Stimulated activated CD8-positive, alpha-beta memory T cell treated with anti-CD3 and anti-CD28 coated beads, Interleukin-2, amount 100 ng/mL, for 48 hours (primary cell): ENCODE data around the gene GOLGA8M.
"Not testable (repeated sequence)": the region's sequence is repeated elsewhere in the genome, so short reads cannot be mapped to it uniquely, and the experiment has no call there.

ENCODE experiments used
- DNase-seq, 2 donors: peaks; one replicate each; pipeline ENCODE4 v3.0.0-alpha.2; 2020; ENCODE audit warnings: low read depth in 2 of 2

Gene GOLGA8M

GRCh38 chr15:28660750-28661149, 51.5 kb downstream of the GOLGA8M start:
- not testable (repeated sequence) for DNase-seq

- DNase-seq = not testable (repeated sequence)
Measured at GRCh38 chr15:28656018-28656360, 56.2 kb downstream of the GOLGA8M start.

- DNase-seq = not testable (repeated sequence)
Measured at GRCh38 chr15:28655329-28656017, 56.7 kb downstream of the GOLGA8M start.

GRCh38 chr15:28654194-28654593, 58.0 kb downstream of the GOLGA8M start:
- DNase-seq = not testable (repeated sequence)

GRCh38 chr15:28652538-28652937, 59.7 kb downstream of the GOLGA8M start:
- not testable (repeated sequence) for DNase-seq
